PC-3 (cell line): ENCODE results near the gene LMO7. TPM values are rescaled to one million over a fixed set of nuclear protein-coding genes. Genes with fewer than 3 reads are reported as not detected.

ENCODE experiments used
- ATAC-seq: fragments of 200-7000 bp; cut with Tn5 transposase; 2 replicates; pipeline ENCODE4 v1.9.1; 2020; ENCODE audit warnings: mild to moderate bottlenecking, moderate library complexity
- BruUV-seq: library from RNA; stranded (reverse); fragments of 400-500 nt; replicated peaks from 2 replicates; lab custom pipeline; 2021; lab: Mats Ljungman, UMichigan
- CTCF ChIA-PET: fragments of 300-600 bp; sonication (Branson Sonifier 250); formaldehyde crosslinking; loops from one replicate; lab custom pipeline; 2022; ENCODE audit warnings: antibody characterized with exemption; lab: Charles Lee
- POLR2A ChIA-PET: fragments of 300-600 bp; sonication (Branson Sonifier 250); formaldehyde crosslinking; loops from one replicate; lab custom pipeline; 2022; ENCODE audit warnings: antibody characterized with exemption; ENCODE audit not compliant: unreplicated experiment; lab: Charles Lee
- DNase-seq: peaks from one replicate; pipeline ENCODE4 v3.0.0-alpha.2; 2015
- H2AFZ ChIP-seq: fragments of 300-600 bp; sonication (generic); 2 replicates; pipeline ENCODE4 v1.6.0; 2016; ENCODE audit warnings: antibody characterized with exemption, low read length
- H3F3A ChIP-seq: fragments of 300-600 bp; sonication (generic); one replicate; pipeline ENCODE4 v1.6.0; 2017; ENCODE audit warnings: antibody characterized with exemption, low read length, control low read depth, mild to moderate bottlenecking; ENCODE audit not compliant: unreplicated experiment
- H3K27ac ChIP-seq: fragments of 300-600 bp; sonication (generic); 2 replicates; pipeline ENCODE4 v1.5.1; 2016; ENCODE audit warnings: mild to moderate bottlenecking, low read length
- H3K27me3 ChIP-seq: fragments of 300-600 bp; sonication (generic); 2 replicates; pipeline ENCODE4 v1.6.1; 2016; ENCODE audit warnings: low read length, mixed read lengths
- H3K36me3 ChIP-seq: fragments of 300-600 bp; sonication (generic); 2 replicates; pipeline ENCODE4 v1.6.1; 2016; ENCODE audit warnings: low read depth, mixed run types, low read length, mixed read lengths
- H3K4me1 ChIP-seq: fragments of 300-600 bp; sonication (generic); 2 replicates; pipeline ENCODE4 v1.5.1; 2016; ENCODE audit warnings: low read length; ENCODE audit not compliant: insufficient read depth
- H3K4me2 ChIP-seq: fragments of 300-600 bp; sonication (generic); 2 replicates; pipeline ENCODE4 v1.6.0; 2016; ENCODE audit warnings: low read length
- H3K4me3 ChIP-seq: fragments of 300-600 bp; sonication (generic); 2 replicates; pipeline ENCODE4 v1.5.1; 2016; ENCODE audit warnings: mild to moderate bottlenecking, low read length, mixed read lengths
- H3K79me2 ChIP-seq: fragments of 300-600 bp; sonication (generic); 2 replicates; pipeline ENCODE4 v1.6.1; 2017; ENCODE audit warnings: low read length, mixed read lengths
- H3K9ac ChIP-seq: fragments of 300-600 bp; sonication (generic); 2 replicates; pipeline ENCODE4 v1.6.0; 2016; ENCODE audit warnings: mild to moderate bottlenecking, low read length
- H3K9me2 ChIP-seq: fragments of 300-600 bp; sonication (generic); replicated peaks from 2 replicates; pipeline ENCODE4 v1.6.1; 2016; ENCODE audit warnings: mixed run types, low read length, mixed read lengths
- H3K9me3 ChIP-seq: fragments of 300-600 bp; sonication (generic); 2 replicates; pipeline ENCODE4 v1.6.1; 2016; ENCODE audit warnings: low read length, mixed read lengths
- H4K20me1 ChIP-seq: fragments of 300-600 bp; sonication (generic); 2 replicates; pipeline ENCODE4 v1.6.1; 2016; ENCODE audit warnings: low read length, mixed read lengths
- EZH2 ChIP-seq: fragments of 300-600 bp; sonication (generic); IDR thresholded peaks from one replicate; pipeline ENCODE4 v1.6.1; 2017; ENCODE audit warnings: antibody characterized with exemption, mild to moderate bottlenecking, low read length; ENCODE audit not compliant: unreplicated experiment
- EZH2phosphoT487 ChIP-seq: fragments of 300-600 bp; sonication (generic); IDR thresholded peaks from 2 replicates; pipeline ENCODE4 v1.6.1; 2018; ENCODE audit warnings: mild to moderate bottlenecking, antibody characterized with exemption, low read length, borderline replicate concordance
- intact Hi-C: fragments of 100-400 bp; cut with micrococcal nuclease; formaldehyde crosslinking; loops from 2 replicates; pipeline ENCODE4 v1.9.0; 2023
- total RNA-seq: library from RNA; depleted of rRNA; stranded (reverse); fragments of >200 nt; gene quantifications from 2 replicates; pipeline ENCODE4 v1.2.3, GENCODE V29; 2014
- TF ChIP-seq, protein P1 (sequence below): fragments of 300-600 bp; sonication (generic); conservative IDR thresholded peaks from 2 replicates; pipeline ENCODE4 v1.5.1; 2017; ENCODE audit warnings: antibody characterized with exemption, low read depth, mild to moderate bottlenecking, low read length

The LMO7 gene
- total RNA-seq, 1 experiment from 2014 or later, result 83.6 TPM

DNA sequence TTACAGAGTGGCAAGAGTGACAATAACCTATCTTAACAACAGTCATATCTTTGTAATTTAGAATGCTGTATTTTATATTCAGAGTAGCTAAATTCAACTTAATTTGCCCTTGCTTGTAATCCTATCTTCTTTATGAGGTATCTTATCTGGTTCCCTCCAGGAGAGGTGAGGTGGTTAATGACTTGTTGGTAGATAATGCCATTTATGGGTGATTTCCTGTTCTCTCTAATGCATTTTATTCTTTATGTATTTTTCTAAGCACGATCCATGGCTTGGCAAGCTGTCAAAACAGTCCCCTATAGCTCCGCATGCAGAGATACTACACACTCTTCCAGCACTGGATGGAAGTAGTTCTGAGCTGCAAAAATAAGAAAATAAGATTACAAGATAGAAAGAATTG is 267.9 kb downstream of the LMO7 start:
- no peaks in the 10 kb centered on the region for H3F3A ChIP-seq
- intact Hi-C loops, result no loop called here
- no peak overlapping the region for H2AFZ ChIP-seq
- no peaks in the 10 kb centered on the region for H3K36me3 ChIP-seq
- peaks cover 4% of the 10 kb centered on the region; the same call in 1 of the 2 replicates for H3K4me1 ChIP-seq
- no peak overlapping the region for H3K4me3 ChIP-seq
- TF ChIP-seq, protein P1, sequence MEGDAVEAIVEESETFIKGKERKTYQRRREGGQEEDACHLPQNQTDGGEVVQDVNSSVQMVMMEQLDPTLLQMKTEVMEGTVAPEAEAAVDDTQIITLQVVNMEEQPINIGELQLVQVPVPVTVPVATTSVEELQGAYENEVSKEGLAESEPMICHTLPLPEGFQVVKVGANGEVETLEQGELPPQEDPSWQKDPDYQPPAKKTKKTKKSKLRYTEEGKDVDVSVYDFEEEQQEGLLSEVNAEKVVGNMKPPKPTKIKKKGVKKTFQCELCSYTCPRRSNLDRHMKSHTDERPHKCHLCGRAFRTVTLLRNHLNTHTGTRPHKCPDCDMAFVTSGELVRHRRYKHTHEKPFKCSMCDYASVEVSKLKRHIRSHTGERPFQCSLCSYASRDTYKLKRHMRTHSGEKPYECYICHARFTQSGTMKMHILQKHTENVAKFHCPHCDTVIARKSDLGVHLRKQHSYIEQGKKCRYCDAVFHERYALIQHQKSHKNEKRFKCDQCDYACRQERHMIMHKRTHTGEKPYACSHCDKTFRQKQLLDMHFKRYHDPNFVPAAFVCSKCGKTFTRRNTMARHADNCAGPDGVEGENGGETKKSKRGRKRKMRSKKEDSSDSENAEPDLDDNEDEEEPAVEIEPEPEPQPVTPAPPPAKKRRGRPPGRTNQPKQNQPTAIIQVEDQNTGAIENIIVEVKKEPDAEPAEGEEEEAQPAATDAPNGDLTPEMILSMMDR, result no peak
- TF ChIP-seq EZH2, result no peak
- no peak for TF ChIP-seq EZH2phosphoT487
- H3K4me2 ChIP-seq, result no peak overlapping the region
- no TSS peak for BruUV-seq
- DNase-seq (no peak), ATAC-seq (no peak)
- no peaks in the 10 kb centered on the region for H4K20me1 ChIP-seq
- no peaks in the 10 kb centered on the region for H3K9me2 ChIP-seq
- no peak overlapping the region for H3K27ac ChIP-seq
- H3K9me3 ChIP-seq, result no peaks in the 10 kb centered on the region
- no peaks in the 10 kb centered on the region for H3K27me3 ChIP-seq
- ChIA-PET CTCF (no interaction called here), POLR2A (no interaction called here)
- H3K9ac ChIP-seq, result no peak overlapping the region
- no peaks in the 10 kb centered on the region for H3K79me2 ChIP-seq

DNA sequence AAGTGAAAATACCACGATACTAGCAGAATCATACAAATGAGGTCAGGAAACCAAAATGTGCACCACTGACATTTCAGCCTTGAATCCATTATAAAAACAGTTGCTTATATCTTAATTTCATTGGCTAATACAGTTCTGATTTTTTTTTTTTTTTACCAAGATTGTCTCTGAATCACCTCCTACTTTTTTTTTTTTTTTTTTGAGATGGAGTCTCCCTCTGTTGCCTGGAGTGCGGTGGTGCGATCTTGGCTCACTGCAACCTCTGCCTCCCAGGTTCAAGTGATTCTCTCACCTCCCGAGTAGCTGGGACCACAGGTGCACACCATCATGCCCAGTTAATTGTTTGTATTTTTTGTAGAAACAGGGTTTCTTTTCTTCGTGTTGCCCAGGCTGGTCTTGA is 270.2 kb downstream of the LMO7 start:
- Histone ChIP-seq H3K4me2 (no peak overlapping the region), H3K36me3 (no peaks in the 10 kb centered on the region), H3K9ac (no peak overlapping the region), H3K27ac (no peak overlapping the region), H3K79me2 (no peaks in the 10 kb centered on the region), H3K9me3 (no peaks in the 10 kb centered on the region), H3K27me3 (no peaks in the 10 kb centered on the region), H3K9me2 (no peaks in the 10 kb centered on the region), H3K4me3 (no peak overlapping the region), H3K4me1 (peaks cover 4% of the 10 kb centered on the region; the same call in 1 of the 2 replicates), H2AFZ (no peak overlapping the region), H3F3A (no peaks in the 10 kb centered on the region), H4K20me1 (no peaks in the 10 kb centered on the region)
- POLR2A ChIA-PET, result no interaction called here
- intact Hi-C loops, result no loop called here
- DNase-seq (no peak), ATAC-seq (no peak)
- CTCF ChIA-PET, result no interaction called here
- TF ChIP-seq, protein P1, result no peak; the same call in 1 of the 2 replicates
- TF ChIP-seq EZH2, result no peak
- no peak for TF ChIP-seq EZH2phosphoT487
- BruUV-seq, result no TSS peak

GRCh38 chr13:75907044-75907443 is 270.9 kb downstream of the LMO7 start:
- Histone ChIP-seq H3K79me2 (no peaks in the 10 kb centered on the region), H3K9ac (no peak overlapping the region), H4K20me1 (no peaks in the 10 kb centered on the region), H3K4me3 (no peak overlapping the region), H3K9me2 (no peaks in the 10 kb centered on the region), H3K4me1 (peaks cover 4% of the 10 kb centered on the region; the same call in 1 of the 2 replicates), H3K36me3 (no peaks in the 10 kb centered on the region), H3K9me3 (no peaks in the 10 kb centered on the region), H2AFZ (no peak overlapping the region), H3K4me2 (no peak overlapping the region), H3K27ac (no peak overlapping the region), H3F3A (no peaks in the 10 kb centered on the region), H3K27me3 (no peaks in the 10 kb centered on the region)
- intact Hi-C loops, result no loop called here
- ChIA-PET POLR2A (no interaction called here), CTCF (no interaction called here)
- DNase-seq (no peak), ATAC-seq (no peak)
- no TSS peak for BruUV-seq
- TF ChIP-seq EZH2phosphoT487 (no peak), EZH2 (no peak)
- TF ChIP-seq, protein P1, result no peak
